ENCODE data around the gene HPS4.

GRCh38 chr22:26477341-26477731 lies 6.2 kb downstream of the HPS4 start:
- no peak for TF ChIP-seq EZH2 (IDR thresholded peaks at IDR 0.05; ENCODE audit: insufficient read depth, poor library complexity, severe bottlenecking)
- no peak for TF ChIP-seq EZH2phosphoT487 (IDR thresholded peaks at IDR 0.05; ENCODE audit: insufficient read depth, low read depth)
